Inferior parietal cortex (tissue), 1 donor: ENCODE measurements around the gene SOX8.
"Not testable (repeated sequence)": the region's sequence is repeated elsewhere in the genome, so short reads cannot be mapped to it uniquely, and the experiment has no call there.

Experiments
- DNase-seq: peaks from one replicate; pipeline ENCODE4 v3.0.0-alpha.2; 2016; ENCODE audit errors: extremely low spot score

Gene SOX8

DNA sequence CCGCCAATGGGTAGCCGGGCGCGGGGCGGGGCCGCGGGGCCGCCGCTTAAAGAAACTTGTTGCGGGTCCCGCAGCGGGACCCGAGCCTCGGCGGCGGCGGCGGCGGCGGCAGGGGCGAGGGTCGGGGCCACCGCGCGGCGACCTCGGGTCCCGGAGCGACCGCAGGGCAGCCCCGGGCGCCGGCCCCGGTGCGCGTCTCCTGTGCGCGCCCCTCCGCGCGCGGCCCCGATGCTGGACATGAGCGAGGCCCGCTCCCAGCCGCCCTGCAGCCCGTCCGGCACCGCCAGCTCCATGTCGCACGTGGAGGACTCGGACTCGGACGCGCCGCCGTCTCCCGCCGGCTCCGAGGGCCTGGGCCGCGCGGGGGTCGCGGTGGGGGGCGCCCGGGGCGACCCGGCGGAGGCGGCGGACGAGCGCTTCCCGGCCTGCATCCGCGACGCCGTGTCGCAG is at the start of gene SOX8:
SOX8 (plus strand) TSS at position 76 of the 450 bp plus-strand sequence; CDS start at position 229, 153 bp downstream.
- DNase-seq: no peak

DNA sequence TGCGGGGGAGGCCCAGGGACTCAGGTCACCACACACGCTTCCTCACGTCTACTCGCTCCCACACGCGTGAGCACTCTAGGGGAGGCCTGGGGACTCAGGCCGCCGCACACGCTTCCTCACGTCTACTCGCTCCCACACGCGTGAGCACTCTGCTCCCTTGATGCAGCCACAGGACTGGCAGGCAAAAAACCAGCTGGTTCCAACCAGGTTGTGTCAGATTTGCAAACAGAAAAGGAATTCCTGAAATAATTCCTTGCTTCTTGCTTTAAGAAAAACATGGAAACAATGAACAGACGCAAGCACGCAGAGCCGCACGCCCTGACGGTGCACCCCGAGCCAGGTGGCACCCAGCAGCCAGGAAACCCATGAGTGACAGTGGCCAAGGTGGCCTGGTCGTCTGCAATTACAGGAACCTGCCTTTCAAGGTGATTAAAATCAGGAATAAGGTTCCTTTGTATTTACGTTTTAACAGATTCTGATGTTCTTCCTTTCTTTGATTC is 48.7 kb upstream of the SOX8 start:
- DNase-seq: no peak

DNA sequence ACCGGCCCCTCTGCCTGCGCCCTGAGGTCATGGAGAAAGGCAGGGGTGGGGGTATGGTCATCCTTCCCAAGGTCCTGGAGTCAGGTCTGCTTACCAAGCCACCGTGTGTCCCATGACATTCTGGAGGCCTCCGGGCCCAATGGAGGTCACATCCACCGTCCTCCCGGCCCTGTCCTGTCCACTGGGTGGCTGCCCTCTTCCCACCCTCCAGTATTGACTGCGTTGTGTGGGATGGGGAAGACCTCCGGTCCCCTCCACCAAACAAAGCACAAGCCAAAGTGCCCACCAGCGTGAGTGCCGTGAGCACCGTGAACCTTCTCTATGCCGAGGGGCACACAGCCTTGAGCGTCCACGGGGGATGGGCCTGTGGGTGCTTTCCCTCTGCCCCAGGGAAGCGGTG is 48.0 kb upstream of the SOX8 start:
- no peak for DNase-seq

DNA sequence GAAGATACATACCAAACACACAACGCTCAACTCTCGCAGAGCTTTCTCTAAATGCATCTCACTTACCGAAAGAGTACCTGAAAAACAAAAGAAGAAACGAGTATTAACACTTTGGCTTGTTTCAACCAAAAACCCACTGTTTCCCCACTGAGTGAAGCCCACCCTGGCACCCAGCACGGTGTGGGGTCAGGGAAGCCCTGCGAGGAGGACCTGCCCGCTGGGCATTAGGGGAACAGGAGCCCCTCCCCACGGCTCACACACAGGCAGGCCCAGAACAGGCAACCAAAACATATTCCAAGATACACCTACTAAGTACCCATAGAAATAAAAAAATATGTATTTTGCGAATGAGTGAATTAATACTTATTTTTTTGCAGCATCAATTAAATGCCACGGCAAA is 47.4 kb upstream of the SOX8 start:
- DNase-seq: no peak

DNA sequence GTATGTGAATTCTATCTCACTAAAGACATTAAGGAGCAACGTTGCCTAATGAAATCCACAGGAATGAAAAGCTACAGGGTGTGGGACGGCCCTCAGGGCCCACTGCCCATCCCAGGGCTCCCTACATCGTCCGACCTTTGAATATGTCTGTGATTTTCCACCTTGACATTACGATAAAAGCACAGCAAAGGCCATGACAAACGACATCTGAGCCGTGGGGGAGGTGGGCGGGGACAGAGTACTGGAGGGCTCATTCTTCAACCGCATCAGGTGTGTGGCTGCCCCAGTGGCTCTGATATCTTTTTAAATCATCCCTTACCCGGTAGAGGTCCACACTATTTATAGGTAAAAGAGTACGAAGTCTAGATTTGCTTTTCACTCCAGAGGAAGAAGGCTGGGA is 45.9 kb upstream of the SOX8 start:
- no peak for DNase-seq

DNA sequence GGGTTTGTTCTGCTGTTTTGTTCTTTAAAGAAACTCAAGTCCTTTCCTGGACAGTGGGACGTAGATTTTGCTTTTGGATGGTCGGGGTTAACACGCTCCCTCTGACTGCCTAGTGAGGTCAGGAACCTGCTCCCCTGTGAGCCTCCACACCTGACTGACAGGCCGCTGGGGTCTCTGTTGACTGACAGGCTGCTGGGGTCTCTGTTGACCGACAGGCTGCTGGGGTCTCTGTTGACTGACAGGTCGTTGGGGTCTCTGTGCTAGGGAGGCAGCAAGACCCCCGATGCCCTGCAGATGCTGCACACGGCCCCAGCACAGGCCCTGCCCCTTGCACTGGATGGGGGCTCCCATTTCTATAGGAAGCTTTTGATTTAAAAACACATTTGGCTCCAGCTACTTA is 44.3 kb upstream of the SOX8 start:
- no peak for DNase-seq

DNA sequence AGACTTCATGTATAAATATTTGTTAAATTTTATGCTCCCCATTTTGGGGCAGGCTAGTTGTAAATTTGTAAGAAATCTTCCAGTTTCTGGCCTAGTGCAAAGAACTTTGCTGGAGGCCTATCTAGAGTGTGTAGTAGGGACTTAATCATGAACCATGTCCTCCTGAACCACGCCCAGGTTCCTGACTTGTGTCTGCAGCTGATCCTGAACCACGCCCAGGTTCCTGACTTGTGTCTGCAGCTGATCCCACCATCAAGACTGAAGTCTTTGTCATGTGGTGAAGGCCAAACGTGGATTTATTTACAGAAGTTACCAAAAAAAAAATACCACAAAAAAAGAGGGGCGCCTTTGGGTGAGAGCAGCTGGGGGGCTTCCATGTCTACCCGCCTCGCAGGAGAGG is 43.8 kb upstream of the SOX8 start:
- DNase-seq: no peak

DNA sequence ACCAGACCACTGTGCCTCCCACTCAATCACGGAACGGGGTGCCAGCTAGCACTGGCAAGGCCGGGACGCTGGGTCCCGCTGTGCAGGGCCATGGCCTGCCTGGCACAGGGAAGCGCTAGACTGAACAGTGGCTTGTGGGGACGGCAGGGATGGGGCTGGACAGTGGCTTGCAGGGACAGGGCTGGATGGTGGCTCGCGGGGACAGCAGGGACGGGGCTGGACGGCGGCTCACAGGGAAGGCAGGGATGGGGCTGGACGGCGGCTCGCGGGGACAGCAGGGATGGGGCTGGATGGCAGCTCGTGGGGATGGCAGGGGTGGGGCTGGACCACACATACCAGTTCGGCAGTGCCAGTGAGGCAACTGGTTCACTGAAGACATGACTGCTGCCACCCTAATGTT is 43.4 kb upstream of the SOX8 start:
- no peak for DNase-seq

DNA sequence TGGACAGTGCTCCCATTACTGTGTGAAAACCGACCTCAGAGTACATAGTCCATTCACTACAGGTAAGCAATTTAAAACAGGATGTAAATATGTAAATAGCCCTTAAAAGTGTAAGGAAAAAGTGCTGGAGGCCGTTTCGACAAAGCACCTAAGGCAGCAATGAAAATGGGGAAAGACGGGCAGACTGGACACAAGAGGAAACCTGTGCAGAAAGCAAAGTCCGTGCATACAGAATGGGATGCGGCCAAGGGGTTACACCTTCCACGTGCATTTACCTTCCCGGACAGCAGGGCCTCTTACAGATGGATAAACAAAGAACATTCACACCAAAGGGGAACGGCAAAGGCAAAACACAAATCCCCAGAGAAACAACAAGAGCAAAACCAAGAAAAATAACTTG is 42.8 kb upstream of the SOX8 start:
- no peak for DNase-seq

DNA sequence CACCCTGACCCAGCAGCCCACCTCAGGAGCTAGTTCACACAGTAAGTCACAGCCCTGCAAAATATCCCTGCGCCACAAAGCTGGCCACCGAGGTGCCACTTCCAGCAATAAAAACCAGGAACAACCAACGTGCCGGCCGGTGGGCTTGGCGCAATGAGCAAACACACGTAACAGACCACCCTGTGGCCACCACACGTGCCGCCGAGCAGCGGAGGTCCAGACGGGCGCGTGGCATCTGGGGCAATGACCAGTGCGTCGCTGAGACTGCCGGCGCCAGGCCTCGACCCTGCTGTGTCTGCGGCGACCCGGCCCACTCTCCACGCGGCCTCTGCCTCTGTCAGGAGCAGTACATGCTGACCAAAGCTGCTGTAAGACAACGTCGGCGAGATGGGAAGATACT is 42.3 kb upstream of the SOX8 start:
- no peak for DNase-seq

DNA sequence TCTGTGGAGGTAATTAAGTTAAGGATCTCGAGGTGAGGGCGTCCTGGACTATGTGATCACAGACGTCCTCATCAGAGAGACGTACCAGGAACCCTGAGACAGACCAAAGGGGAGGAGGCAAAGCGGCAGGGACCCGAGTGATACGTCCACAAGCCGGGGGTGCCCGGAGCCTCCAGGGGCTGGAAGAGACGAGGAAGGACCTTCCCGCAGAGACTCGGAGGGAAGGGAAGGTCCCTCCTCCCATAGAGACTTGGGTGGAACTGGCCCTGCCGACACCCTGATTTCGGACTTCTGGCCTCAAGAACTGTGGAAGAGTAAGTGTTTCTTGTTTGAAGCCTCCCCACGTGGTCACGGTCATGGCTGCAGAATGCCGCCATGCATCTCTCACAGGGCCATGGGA is 41.6 kb upstream of the SOX8 start:
- DNase-seq: no peak

DNA sequence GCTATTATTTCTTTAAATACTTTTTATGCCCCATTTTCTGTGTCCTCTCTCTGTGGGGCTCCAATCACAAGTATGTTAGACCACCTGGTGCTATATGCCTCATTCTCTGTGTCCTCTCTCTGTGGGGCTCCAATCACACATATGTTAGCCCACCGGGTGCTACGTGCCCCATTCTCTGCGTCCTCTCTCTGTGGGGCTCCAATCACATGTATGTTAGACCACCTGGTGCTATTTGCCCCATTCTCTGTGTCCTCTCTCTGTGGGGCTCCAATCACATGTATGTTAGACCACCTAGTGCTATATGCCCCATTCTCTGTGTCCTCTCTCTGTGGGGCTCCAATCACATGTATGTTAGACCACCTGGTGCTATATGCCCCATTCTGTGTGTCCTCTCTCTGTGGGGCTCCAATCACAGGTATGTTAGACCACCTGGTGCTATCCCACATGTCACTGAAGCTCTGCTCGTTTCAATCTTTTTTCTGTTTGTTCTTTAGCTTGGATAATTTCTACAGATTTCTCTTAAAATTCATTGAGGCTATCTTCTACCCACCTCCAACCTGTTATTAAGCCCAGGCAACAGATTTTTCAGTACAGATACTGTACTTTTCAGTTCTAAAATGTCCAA is 39.0 kb upstream of the SOX8 start:
- DNase-seq: no peak

DNA sequence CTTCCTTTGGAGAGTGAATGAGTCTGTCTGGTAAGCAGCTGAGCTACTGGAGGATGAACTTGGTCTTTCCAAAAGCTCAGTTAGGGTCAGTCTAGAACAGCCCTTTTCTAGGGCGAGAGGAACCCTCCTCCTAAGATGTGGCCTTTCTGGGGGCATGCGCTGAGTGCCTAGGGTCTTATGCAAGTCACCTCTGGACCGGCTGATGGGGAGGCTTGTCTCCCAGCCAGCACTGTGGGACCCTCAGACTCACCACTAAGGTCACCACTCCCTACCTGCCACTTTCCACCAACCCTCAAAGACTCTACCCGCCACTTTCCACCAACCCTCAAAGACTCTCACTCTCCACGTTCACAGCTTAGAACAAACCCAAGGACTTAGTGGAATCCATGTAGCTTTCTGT is 37.6 kb upstream of the SOX8 start:
- no peak for DNase-seq

DNA sequence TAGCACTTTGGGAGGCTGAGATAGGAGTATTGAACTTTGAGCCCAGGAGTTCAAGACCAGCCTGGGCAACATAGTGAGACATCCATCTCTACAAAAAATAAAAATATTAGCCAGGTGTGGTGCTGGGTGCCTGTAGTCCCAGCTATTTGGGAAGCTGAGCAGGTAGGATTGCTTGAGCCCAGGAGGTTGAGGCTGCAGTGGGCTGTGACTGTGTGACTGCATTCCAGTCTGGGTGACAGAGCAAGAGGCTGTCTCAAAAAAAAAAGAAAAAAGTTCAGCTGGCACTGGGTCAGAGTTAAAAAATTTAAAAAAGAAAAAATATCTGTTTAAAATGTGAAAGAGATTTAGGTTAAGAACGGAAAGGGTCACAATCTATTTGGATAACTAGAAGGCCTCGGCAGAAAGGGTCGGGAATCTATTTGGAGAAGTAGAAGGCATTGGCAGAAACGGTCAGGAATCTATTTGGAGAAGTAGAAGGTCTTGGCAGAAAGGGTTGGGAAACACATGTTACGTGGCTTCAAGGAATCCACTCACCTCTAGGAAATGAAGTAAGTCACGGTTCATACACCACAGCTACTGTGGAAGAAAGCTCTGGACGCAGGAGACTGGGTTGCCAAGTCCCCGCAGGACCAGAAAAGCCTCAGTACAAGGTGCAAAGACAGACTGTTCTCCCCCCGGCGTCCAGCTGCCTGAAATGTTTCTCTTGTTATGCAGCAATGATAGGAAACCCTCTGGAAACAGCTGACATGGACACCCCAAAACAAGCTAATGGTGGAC is 36.1 kb upstream of the SOX8 start:
- no peak for DNase-seq

DNA sequence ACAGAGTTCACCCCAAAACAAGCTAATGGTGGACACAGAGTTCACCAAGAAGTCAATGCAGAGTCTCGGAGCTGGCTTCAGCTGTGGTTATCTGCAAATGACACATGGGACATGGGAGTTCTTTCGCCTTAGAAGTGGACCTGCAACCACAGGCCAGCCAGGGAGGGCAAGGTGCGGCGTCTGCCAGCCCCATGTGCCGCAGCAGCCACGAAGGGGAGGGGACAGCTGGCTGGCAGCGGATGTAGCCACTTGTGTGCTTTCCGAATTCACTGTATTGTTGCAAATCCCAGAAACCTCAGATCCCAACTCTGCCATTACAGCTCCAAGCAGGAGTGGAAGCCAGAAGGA is 35.5 kb upstream of the SOX8 start:
- DNase-seq: no peak

DNA sequence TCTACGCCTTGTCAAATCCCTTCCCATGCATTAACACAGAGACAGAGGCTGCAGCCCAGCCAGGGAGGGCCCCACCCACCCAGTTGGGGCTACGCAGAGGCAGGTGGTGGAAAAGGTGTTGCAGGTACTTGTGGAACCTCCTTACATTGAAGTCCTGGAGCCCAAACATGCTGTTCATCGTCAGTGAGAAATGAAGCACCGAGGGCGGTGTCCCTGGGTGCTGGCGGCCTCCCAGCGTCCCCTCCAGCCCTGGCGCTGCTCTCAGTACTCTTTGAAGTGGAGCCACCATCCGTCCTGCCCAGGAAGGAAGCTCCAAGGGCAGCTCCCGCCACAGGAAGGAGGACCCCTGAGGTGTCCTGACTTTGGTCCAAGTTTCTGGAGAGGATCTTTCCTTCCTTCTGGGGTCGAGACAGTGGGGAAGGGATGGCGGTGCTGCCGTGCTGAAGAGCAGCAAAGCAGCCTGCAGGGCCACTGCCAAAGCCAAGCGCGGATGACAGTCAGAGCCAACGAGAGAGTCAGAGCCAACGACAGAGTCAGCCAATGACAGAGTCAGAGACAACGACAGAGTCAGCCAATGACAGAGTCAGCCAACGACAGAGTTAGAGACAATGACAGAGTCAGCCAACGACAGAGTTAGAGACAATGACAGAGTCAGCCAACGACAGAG is 34.2 kb upstream of the SOX8 start:
- DNase-seq: no peak

DNA sequence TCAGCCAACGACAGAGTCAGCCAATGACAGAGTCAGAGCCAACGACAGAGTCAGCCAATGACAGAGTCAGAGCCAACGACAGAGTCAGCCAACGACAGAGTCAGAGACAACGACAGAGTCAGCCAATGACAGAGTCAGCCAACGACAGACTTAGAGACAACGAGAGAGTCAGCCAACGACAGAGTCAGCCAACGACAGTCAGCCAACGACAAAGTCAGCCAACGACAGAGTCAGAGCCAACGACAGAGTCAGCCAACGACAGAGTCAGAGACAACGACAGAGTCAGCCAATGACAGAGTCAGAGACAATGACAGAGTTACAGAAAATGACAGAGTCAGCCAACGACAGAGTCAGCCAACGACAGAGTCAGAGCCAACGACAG is 33.7 kb upstream of the SOX8 start:
- not testable (repeated sequence) for DNase-seq

DNA sequence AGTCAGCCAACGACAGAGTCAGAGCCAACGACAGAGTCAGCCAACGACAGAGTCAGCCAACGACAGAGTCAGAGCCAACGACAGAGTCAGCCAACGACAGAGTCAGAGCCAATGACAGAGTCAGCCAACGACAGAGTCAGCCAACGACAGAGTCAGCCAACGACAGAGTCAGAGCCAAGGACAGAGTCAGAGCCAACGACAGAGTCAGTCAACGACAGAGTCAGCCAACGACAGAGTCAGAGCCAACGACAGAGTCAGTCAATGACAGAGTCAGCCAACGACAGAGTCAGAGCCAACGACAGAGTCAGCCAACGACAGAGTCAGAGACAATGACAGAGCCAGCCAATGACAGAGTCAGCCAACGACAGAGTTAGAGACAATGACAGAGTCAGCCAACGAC is 32.8 kb upstream of the SOX8 start:
- not testable (repeated sequence) for DNase-seq

DNA sequence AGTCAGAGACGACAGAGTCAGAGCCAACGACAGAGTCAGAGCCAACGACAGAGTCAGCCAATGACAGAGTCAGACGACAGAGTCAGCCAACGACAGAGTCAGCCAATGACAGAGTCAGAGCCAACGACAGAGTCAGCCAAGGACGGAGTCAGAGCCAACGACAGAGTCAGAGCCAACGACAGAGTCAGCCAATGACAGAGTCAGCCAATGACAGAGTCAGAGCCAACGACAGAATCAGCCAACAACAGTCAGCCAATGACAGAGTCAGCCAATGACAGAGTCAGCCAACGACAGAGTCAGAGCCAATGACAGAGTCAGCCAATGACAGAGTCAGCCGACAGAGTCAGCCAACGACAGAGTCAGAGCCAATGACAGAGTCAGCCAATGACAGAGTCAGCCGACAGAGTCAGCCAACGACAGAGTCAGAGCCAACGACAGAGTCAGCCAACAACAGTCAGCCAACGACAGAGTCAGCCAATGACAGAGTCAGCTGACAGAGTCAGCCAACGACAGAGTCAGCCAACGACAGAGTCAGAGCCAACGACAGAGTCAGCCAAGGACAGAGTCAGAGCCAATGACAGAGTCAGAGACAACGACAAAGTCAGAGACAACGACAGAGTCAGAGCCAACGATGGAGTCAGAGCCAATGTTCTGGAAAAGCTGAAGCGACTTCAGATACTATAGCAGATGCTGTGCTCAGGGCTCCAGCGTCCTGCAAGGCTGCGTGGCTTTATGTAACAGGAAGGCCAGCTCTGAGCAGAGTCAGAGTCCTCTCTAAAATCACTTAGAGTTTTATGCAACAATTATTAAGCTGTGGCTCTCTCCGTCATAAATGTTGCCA is 30.6 kb upstream of the SOX8 start:
- DNase-seq: not testable (repeated sequence)

DNA sequence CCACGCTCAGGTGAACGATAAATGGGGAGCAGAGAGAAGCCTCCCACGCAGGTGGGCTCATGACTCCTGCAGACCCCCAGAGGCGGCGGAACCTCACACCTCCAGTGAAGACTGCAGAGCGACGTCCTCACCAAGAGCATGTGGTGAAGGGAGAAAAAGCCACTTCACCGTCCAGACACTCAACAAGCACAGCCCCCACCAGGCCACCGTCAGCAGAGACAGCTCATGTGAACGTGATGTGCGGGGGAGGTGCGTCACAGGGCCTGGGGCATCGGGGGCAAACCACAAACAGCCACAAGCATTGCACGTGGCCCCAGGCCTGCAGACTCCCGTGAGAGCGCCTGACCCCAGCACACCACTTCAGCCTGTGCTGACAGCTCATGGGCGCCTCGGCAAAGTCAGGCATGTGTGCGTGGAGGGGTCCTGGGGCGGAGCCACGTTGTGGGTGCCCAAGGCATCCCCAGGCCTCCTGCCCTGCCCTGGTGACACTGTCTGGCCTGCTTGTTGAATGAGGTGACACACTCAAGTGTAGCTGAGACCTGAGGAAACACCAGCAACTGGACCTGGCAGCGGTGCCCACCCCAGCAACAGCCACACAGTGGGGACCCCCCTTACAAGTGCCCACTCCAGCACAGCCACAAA is 29.8 kb upstream of the SOX8 start:
- DNase-seq: no peak

DNA sequence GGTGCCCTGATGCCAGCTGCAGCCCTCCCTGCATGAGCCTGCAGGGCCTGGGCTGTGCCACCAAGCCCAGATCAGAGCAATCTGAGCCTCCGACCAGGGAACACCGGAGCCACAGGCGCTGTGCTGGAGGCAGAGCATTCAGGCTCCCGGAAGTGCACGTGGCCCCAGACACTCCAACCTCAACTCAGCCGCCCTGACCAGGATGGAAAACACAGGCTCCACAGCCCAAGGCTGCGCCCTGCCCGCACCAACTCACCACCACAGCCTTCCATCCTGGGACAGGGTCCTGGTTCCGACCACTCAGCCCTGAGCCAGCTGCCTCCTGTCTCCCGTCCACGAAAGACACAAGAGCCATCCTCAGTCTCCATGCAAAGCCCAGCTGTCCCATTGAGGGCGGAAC is 29.2 kb upstream of the SOX8 start:
- no peak for DNase-seq

DNA sequence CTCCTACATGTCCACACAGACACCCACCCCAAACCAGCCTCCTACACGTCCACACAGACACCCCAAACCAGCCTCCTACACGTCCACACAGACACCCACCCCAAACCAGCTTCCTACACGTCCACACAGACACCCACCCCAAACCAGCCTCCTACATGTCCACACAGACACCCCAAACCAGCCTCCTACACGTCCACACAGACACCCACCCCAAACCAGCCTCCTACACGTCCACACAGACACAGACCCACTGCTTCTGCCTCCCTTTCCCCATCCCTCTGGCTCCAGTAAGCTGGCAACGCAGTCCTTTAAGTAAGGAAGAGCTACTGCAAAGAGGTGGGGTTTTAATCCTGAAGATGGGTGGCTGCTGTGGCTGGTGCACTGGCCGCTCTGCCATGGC is 27.8 kb upstream of the SOX8 start:
- DNase-seq: not testable (repeated sequence)
